HG03039 (cell line): ENCODE measurements around the gene ISM2.

Experiments
- ATAC-seq: cut with Tn5 transposase; IDR thresholded peaks from one replicate; pipeline ENCODE4 v1.9.1; 2021; ENCODE audit warnings: mild to moderate bottlenecking, moderate library complexity; ENCODE audit not compliant: unreplicated experiment

ISM2 gene

GRCh38 chr14:77470224-77470870 is 28.3 kb downstream of the ISM2 start:
- no peak for ATAC-seq

- no peak for ATAC-seq
Observed at GRCh38 chr14:77469539-77469938, 29.1 kb downstream of the ISM2 start.

- ATAC-seq, result no peak
Observed at GRCh38 chr14:77469067-77469505, 29.5 kb downstream of the ISM2 start.

- ATAC-seq, result no peak
Observed at GRCh38 chr14:77467801-77468200, 30.8 kb downstream of the ISM2 start.

- ATAC-seq, result no peak
Observed at GRCh38 chr14:77459072-77459723, 39.4 kb downstream of the ISM2 start.

GRCh38 chr14:77458249-77458950 is 40.2 kb downstream of the ISM2 start:
- ATAC-seq, result peak; percentile 15

- peak; percentile 90 for ATAC-seq
Observed at GRCh38 chr14:77457522-77458248, 40.9 kb downstream of the ISM2 start, which contains the start of the genes AHSA1 and VIPAS39. Gene AHSA1, plus strand, starts transcription at chr14:77458093. Its CDS starts 97 bp downstream, at chr14:77458190. Gene VIPAS39, minus strand, starts transcription at chr14:77457601. Its CDS starts 3,499 bp downstream, at chr14:77454102.

GRCh38 chr14:77457115-77457521 is 41.5 kb downstream of the ISM2 start:
- ATAC-seq, result peak; percentile 12

- no peak for ATAC-seq
Observed at GRCh38 chr14:77455966-77456640, 42.5 kb downstream of the ISM2 start.

- ATAC-seq, result no peak
Observed at GRCh38 chr14:77442196-77442595, 56.4 kb downstream of the ISM2 start.

GRCh38 chr14:77439861-77440260 is 58.8 kb downstream of the ISM2 start:
- ATAC-seq, result no peak

- no peak for ATAC-seq
Observed at GRCh38 chr14:77438596-77438995, 60.0 kb downstream of the ISM2 start.

- no peak for ATAC-seq
Observed at GRCh38 chr14:77436042-77436441, 62.6 kb downstream of the ISM2 start.

GRCh38 chr14:77426396-77426795 is 72.2 kb downstream of the ISM2 start:
- no peak for ATAC-seq

- no peak for ATAC-seq
Observed at GRCh38 chr14:77424862-77425261, 73.8 kb downstream of the ISM2 start.
